NT2/D1 (cell line): ENCODE data around the gene TSSC4.

ENCODE experiments used
- SUZ12 ChIP-seq: IDR thresholded peaks from 2 replicates; pipeline ENCODE4 v1.6.1; 2011; ENCODE audit not compliant: insufficient read length, insufficient read depth; ENCODE audit errors: extremely low read depth
- YY1 ChIP-seq: IDR thresholded peaks from 2 replicates; pipeline ENCODE4 v1.6.1; 2011; ENCODE audit not compliant: insufficient read length, insufficient read depth
- ZNF274 ChIP-seq: IDR thresholded peaks from 2 replicates; pipeline ENCODE4 v1.6.1; 2011; ENCODE audit warnings: mild to moderate bottlenecking, low read depth, low read length

GRCh38 chr11:2366733-2367132, 33.8 kb upstream of the TSSC4 start:
- TF ChIP-seq ZNF274, result no peak
- no peak for TF ChIP-seq SUZ12
- no peak for TF ChIP-seq YY1
